ENCODE data around the gene COL27A1. TPM values are rescaled to one million over a fixed set of nuclear protein-coding genes. Genes with fewer than 3 reads are reported as not detected.

The COL27A1 gene
- total and polyA plus RNA-seq, 8 donors = 9.7 to 109 (median 19.6) TPM

- no peaks in the 10 kb centered on the region for H3K4me1 ChIP-seq
- FAIRE-seq (no peak), ATAC-seq (no peak), DNase-seq (no peak)
- no peaks in the 10 kb centered on the region for H3K9me3 ChIP-seq
- H3K36me3 ChIP-seq = no peaks in the 10 kb centered on the region
- 81 to 85% methylated on average over 6 to 7 of the region's 7 CpGs for WGBS, 2 donors
- H3K27ac ChIP-seq = no peak overlapping the region
- TF ChIP-seq, protein P1, sequence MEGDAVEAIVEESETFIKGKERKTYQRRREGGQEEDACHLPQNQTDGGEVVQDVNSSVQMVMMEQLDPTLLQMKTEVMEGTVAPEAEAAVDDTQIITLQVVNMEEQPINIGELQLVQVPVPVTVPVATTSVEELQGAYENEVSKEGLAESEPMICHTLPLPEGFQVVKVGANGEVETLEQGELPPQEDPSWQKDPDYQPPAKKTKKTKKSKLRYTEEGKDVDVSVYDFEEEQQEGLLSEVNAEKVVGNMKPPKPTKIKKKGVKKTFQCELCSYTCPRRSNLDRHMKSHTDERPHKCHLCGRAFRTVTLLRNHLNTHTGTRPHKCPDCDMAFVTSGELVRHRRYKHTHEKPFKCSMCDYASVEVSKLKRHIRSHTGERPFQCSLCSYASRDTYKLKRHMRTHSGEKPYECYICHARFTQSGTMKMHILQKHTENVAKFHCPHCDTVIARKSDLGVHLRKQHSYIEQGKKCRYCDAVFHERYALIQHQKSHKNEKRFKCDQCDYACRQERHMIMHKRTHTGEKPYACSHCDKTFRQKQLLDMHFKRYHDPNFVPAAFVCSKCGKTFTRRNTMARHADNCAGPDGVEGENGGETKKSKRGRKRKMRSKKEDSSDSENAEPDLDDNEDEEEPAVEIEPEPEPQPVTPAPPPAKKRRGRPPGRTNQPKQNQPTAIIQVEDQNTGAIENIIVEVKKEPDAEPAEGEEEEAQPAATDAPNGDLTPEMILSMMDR (IDR thresholded peaks at IDR 0.05) = no peak
- no peak overlapping the region for H3K4me3 ChIP-seq
- no peaks in the 10 kb centered on the region for H3K27me3 ChIP-seq
- intact Hi-C loops (cut with DNase I) = no loop called here
Observed at GRCh38 chr9:114130141-114130540, 25.2 kb upstream of the COL27A1 start.

- DNase-seq (no peak), FAIRE-seq (no peak)
- intact Hi-C loops (cut with DNase I) = no loop called here
Observed at GRCh38 chr9:114130624-114131277, 24.6 kb upstream of the COL27A1 start.

GRCh38 chr9:114131808-114132549 is 23.4 kb upstream of the COL27A1 start:
- Histone ChIP-seq H3K27me3 (no peaks in the 10 kb centered on the region), H3K4me1 (no peaks in the 10 kb centered on the region), H3K4me3 (no peak overlapping the region), H3K9me3 (no peaks in the 10 kb centered on the region), H3K27ac (no peak overlapping the region), H3K36me3 (no peaks in the 10 kb centered on the region)
- ATAC-seq = no peak
- TF ChIP-seq, protein P1 (IDR thresholded peaks at IDR 0.05) = no peak
- no peak for DNase-seq
- 86 to 88% methylated on average over 10 of the region's 10 CpGs for WGBS, 2 donors
- FAIRE-seq = no peak
- intact Hi-C loops (cut with DNase I) = no loop called here

More at GRCh38 chr9:114130624-114131277, 24.6 kb upstream of the COL27A1 start:
- H3K4me1 ChIP-seq = no peaks in the 10 kb centered on the region
- WGBS, 2 donors = 75 to 76% methylated on average over 4 of the region's 4 CpGs
- H3K9me3 ChIP-seq = no peaks in the 10 kb centered on the region
- H3K27me3 ChIP-seq = no peaks in the 10 kb centered on the region
- H3K4me3 ChIP-seq = no peak overlapping the region
- TF ChIP-seq, protein P1 (IDR thresholded peaks at IDR 0.05) = no peak
- no peak for ATAC-seq
- H3K36me3 ChIP-seq = no peaks in the 10 kb centered on the region
- no peak overlapping the region for H3K27ac ChIP-seq

DNA sequence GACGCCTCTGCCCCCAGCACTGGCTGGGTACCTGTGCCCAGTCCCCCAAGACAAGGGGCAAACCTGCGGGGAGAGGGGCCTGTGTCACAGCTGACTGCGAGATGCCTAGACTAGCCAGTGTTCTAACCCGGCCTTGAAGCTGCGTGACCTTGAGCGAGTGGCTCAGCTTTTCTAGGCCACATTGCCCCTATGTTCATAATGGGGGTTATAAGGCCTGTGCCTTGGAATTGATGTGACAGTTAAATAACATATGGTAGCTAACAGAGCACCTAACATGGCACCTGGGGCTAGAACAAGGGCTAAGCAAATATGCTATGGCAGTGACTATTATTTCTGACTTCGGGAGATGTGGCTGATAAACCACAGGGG is 22.8 kb upstream of the COL27A1 start:
- ATAC-seq = no peak
- no peak for FAIRE-seq
- Histone ChIP-seq H3K9me3 (no peaks in the 10 kb centered on the region), H3K4me3 (no peak overlapping the region), H3K36me3 (no peaks in the 10 kb centered on the region), H3K27me3 (no peaks in the 10 kb centered on the region), H3K27ac (no peak overlapping the region), H3K4me1 (no peaks in the 10 kb centered on the region)
- TF ChIP-seq, protein P1 (IDR thresholded peaks at IDR 0.05) = no peak
- no peak for DNase-seq
- intact Hi-C loops (cut with DNase I) = no loop called here
- WGBS, 2 donors = 85% methylated on average over 7 of the region's 7 CpGs

DNA sequence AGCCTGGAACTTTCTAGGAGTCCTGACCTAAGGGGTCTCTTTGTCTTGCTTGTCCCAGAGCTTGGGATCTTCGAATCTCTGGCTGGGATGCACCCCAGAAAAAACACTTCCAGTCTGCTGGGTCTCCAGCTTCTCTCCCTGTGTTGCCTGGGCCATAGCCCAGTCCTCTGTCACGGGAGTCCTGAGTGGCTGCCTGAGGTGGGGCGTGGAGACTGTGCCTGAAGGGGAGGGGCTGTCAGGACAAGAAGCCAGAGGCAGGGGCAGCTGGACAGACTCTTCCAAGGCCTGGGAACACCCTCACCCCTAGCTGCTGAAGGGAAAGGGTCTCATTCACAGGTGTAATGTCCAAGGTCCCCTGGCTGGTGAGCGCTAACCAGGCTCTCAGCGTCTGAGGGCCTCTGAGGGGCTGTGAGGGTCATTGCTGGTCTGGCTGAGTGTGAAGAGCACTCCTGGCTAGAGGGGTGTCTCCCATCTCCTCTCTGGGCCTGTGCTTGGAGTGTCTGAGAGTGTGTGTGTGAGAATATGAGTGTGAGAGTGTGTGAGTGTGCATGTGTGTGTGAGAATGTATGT is 20.4 kb upstream of the COL27A1 start:
- Histone ChIP-seq H3K27me3 (no peaks in the 10 kb centered on the region), H3K27ac (no peak overlapping the region), H3K4me3 (no peak overlapping the region), H3K4me1 (no peaks in the 10 kb centered on the region), H3K9me3 (no peaks in the 10 kb centered on the region), H3K36me3 (no peaks in the 10 kb centered on the region)
- intact Hi-C loops (cut with DNase I) = no loop called here
- no peak for FAIRE-seq
- no peak for ATAC-seq
- TF ChIP-seq, protein P1 (IDR thresholded peaks at IDR 0.05) = no peak
- WGBS, 2 donors = 70 to 84% methylated on average over 5 of the region's 5 CpGs
- DNase-seq = no peak
